Measurements from ENCODE around the gene MEIS1. TPM values are rescaled to one million over a fixed set of nuclear protein-coding genes. Genes with fewer than 3 reads are reported as not detected.

Gene MEIS1
- total RNA-seq, 4 donors from 2014 or later: 7.6 to 17.4 (median 12.0) TPM

- TF ChIP-seq CTCF (IDR thresholded peaks at IDR 0.05; ENCODE audit: low read depth): no peak
Observed at GRCh38 chr2:66488946-66489345, 54.0 kb downstream of the MEIS1 start.

GRCh38 chr2:66489436-66489835, 54.5 kb downstream of the MEIS1 start:
- TF ChIP-seq CTCF (IDR thresholded peaks at IDR 0.05; ENCODE audit: low read depth): no peak

- TF ChIP-seq CTCF (IDR thresholded peaks at IDR 0.05; ENCODE audit: low read depth): no peak
Observed at GRCh38 chr2:66490588-66491001, 55.7 kb downstream of the MEIS1 start.

- TF ChIP-seq CTCF (IDR thresholded peaks at IDR 0.05; ENCODE audit: low read depth): no peak
Observed at GRCh38 chr2:66494708-66495107, 59.8 kb downstream of the MEIS1 start.

- TF ChIP-seq CTCF (IDR thresholded peaks at IDR 0.05; ENCODE audit: low read depth): no peak
Observed at GRCh38 chr2:66495788-66496640, 61.1 kb downstream of the MEIS1 start.

- no peak for TF ChIP-seq CTCF (IDR thresholded peaks at IDR 0.05; ENCODE audit: low read depth)
Observed at GRCh38 chr2:66496670-66497420, 61.9 kb downstream of the MEIS1 start.

Data from subcutaneous adipose tissue (tissue), 4 donors.